Limb (tissue), 2 donors: ENCODE measurements around the gene MYL3.
"Not testable (repeated sequence)": the region's sequence is repeated elsewhere in the genome, so short reads cannot be mapped to it uniquely, and the experiment has no call there.

Experiments
- DNase-seq, 2 donors: peaks; one replicate each; pipeline ENCODE4 v3.0.0-alpha.2; 2016; ENCODE audit errors: extremely low spot score in 2 of 2

Gene MYL3

GRCh38 chr3:46831316-46831715, 31.9 kb downstream of the MYL3 start:
- DNase-seq: no peak

GRCh38 chr3:46830801-46831200, 32.4 kb downstream of the MYL3 start:
- DNase-seq: no peak

- DNase-seq: no peak
Observed at GRCh38 chr3:46829699-46830208, 33.5 kb downstream of the MYL3 start.

- no peak for DNase-seq
Observed at GRCh38 chr3:46825450-46825849, 37.8 kb downstream of the MYL3 start.

GRCh38 chr3:46824211-46824970, 38.9 kb downstream of the MYL3 start:
- no peak for DNase-seq

- DNase-seq: not testable (repeated sequence)
Observed at GRCh38 chr3:46823314-46823713, 39.9 kb downstream of the MYL3 start.

GRCh38 chr3:46821553-46821952, 41.7 kb downstream of the MYL3 start:
- no peak for DNase-seq

GRCh38 chr3:46820852-46821251, 42.4 kb downstream of the MYL3 start:
- DNase-seq: no peak

- peak; percentile 61 to 82 for DNase-seq
Observed at GRCh38 chr3:46812237-46812791, 50.9 kb downstream of the MYL3 start.

- no peak for DNase-seq
Observed at GRCh38 chr3:46811615-46812236, 51.5 kb downstream of the MYL3 start.

GRCh38 chr3:46808766-46809165, 54.5 kb downstream of the MYL3 start:
- DNase-seq: not testable (repeated sequence)
